ENCODE measurements around the gene ANKRD22.

ANKRD22 gene

GRCh38 chr10:88835096-88835909 lies 16.3 kb downstream of the ANKRD22 start:
- DNase-seq (ENCODE audit: low read depth in 2 of 2): peak; percentile 74 to 75

- no peak for DNase-seq (ENCODE audit: low read depth in 2 of 2)
These were observed 17.9 kb downstream of the ANKRD22 start for GRCh38 chr10:88833723-88834122.

- no peak for DNase-seq (ENCODE audit: low read depth in 2 of 2)
These were observed 18.5 kb downstream of the ANKRD22 start for GRCh38 chr10:88833156-88833555.

GRCh38 chr10:88832376-88832775 lies 19.3 kb downstream of the ANKRD22 start:
- DNase-seq (ENCODE audit: low read depth in 2 of 2): no peak

GRCh38 chr10:88831709-88832108 lies 19.9 kb downstream of the ANKRD22 start:
- no peak for DNase-seq (ENCODE audit: low read depth in 2 of 2)

- no peak for DNase-seq (ENCODE audit: low read depth in 2 of 2)
These were observed 20.9 kb downstream of the ANKRD22 start for GRCh38 chr10:88830643-88831268.

GRCh38 chr10:88828310-88828709 lies 23.3 kb downstream of the ANKRD22 start:
- DNase-seq (ENCODE audit: low read depth in 2 of 2): no peak

GRCh38 chr10:88827671-88828070 lies 24.0 kb downstream of the ANKRD22 start:
- DNase-seq (ENCODE audit: low read depth in 2 of 2): no peak

GRCh38 chr10:88826388-88826787 lies 25.3 kb downstream of the ANKRD22 start:
- DNase-seq (ENCODE audit: low read depth in 2 of 2): no peak

- DNase-seq (ENCODE audit: low read depth in 2 of 2): no peak
These were observed 30.8 kb downstream of the ANKRD22 start for GRCh38 chr10:88820748-88821401.

- DNase-seq (ENCODE audit: low read depth in 2 of 2): no peak
These were observed 32.4 kb downstream of the ANKRD22 start for GRCh38 chr10:88819290-88819689.

- no peak for DNase-seq (ENCODE audit: low read depth in 2 of 2)
These were observed 38.4 kb downstream of the ANKRD22 start for GRCh38 chr10:88813200-88813599.

GRCh38 chr10:88810196-88810961 lies 41.3 kb downstream of the ANKRD22 start:
- no peak for DNase-seq (ENCODE audit: low read depth in 2 of 2)

GRCh38 chr10:88809621-88810020 lies 42.0 kb downstream of the ANKRD22 start:
- DNase-seq (ENCODE audit: low read depth in 2 of 2): no peak

- no peak for DNase-seq (ENCODE audit: low read depth in 2 of 2)
These were observed 45.7 kb downstream of the ANKRD22 start for GRCh38 chr10:88805924-88806323.

GRCh38 chr10:88805361-88805760 lies 46.3 kb downstream of the ANKRD22 start:
- no peak for DNase-seq (ENCODE audit: low read depth in 2 of 2)

GRCh38 chr10:88804083-88804812 lies 47.4 kb downstream of the ANKRD22 start:
- DNase-seq (ENCODE audit: low read depth in 2 of 2): no peak

- DNase-seq (ENCODE audit: low read depth in 2 of 2): no peak
These were observed 48.0 kb downstream of the ANKRD22 start for GRCh38 chr10:88803641-88804040.

- DNase-seq (ENCODE audit: low read depth in 2 of 2): no peak
These were observed 48.9 kb downstream of the ANKRD22 start, which contains the start of gene LIPM for GRCh38 chr10:88802523-88803285. TSS of gene LIPM (plus strand) at chr10:88802730. CDS start at chr10:88802897, 167 bp downstream.
